Right atrium auricular region (tissue), 2 donors: Measurements from ENCODE around the gene ENO3. TPM values are rescaled to one million over a fixed set of nuclear protein-coding genes. Genes with fewer than 3 reads are reported as not detected.

Source experiments
- DNase-seq: peaks from one replicate; pipeline ENCODE4 v3.0.0-alpha.2; 2019; ENCODE audit warnings: low spot score
- H3K27ac ChIP-seq, 2 donors: fragments of 200-600 bp; sonication (generic); 1 replicate in 1 of 2; 2 replicates in 1 of 2; pipeline ENCODE4 v1.5.1; 2016 to 2019
- H3K27me3 ChIP-seq, 2 donors: fragments of 200-600 bp; sonication (generic); one replicate each; pipeline versions ENCODE4 v1.5.1 to v1.6.0; 2017 to 2019
- H3K36me3 ChIP-seq: fragments of 200-600 bp; sonication (generic); one replicate; pipeline ENCODE4 v1.5.1; 2016
- H3K4me1 ChIP-seq, 2 donors: fragments of 200-600 bp; sonication (generic); one replicate each; pipeline versions ENCODE4 v1.5.1 to v1.6.0; 2017 to 2019
- H3K4me3 ChIP-seq, 2 donors: fragments of 200-600 bp; sonication (generic); 1 replicate in 1 of 2; 2 replicates in 1 of 2; pipeline ENCODE4 v1.5.1; 2017 to 2019; ENCODE audit warnings: mild to moderate bottlenecking in 1 of 2, moderate library complexity in 1 of 2
- H3K9me3 ChIP-seq, 2 donors: fragments of 200-600 bp; sonication (generic); one replicate each; pipeline ENCODE4 v1.5.1; 2019
- total RNA-seq, 2 donors: library from RNA; depleted of rRNA; stranded (reverse); fragments of >200 nt; gene quantifications; one replicate each; pipeline ENCODE4 v1.1.0, GENCODE V29; 2016
- TF ChIP-seq, protein P1 (sequence below), 2 donors: fragments of 200-600 bp; sonication (generic); IDR thresholded peaks; one replicate each; pipeline ENCODE4 v1.5.1; 2019; ENCODE audit warnings: antibody characterized with exemption in 2 of 2

Gene ENO3
- total RNA-seq, 2 donors from 2014 or later, result 235 to 563 TPM

DNA sequence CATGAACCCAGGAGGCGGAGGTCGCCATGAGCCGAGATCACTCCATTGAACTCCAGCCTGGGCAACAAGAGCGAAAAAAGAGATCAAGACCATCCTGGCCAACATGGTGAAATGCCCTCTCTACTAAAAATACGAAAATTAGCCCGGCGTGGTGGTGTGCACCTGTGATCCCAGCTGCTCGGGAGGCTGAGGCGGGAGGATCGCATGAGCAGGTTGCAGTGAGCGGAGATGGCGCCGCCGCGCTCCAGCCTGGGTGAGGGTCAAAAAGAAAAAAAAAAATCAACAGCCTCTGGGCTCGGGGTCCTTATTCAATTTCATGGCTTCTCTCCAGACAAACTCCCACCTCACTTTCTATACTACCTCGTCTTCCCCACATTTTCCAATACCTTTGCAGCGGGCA is 22.0 kb upstream of the ENO3 start:
- DNase-seq, result no peak
- H3K27ac ChIP-seq, result no peak overlapping the region
- peaks cover 0 to 3% of the 10 kb centered on the region in 2 donors for H3K4me1 ChIP-seq
- H3K36me3 ChIP-seq, result no peaks in the 10 kb centered on the region
- no peaks in the 10 kb centered on the region for H3K27me3 ChIP-seq
- no peaks in the 10 kb centered on the region for H3K9me3 ChIP-seq
- no peak overlapping the region for H3K4me3 ChIP-seq
- TF ChIP-seq, protein P1, sequence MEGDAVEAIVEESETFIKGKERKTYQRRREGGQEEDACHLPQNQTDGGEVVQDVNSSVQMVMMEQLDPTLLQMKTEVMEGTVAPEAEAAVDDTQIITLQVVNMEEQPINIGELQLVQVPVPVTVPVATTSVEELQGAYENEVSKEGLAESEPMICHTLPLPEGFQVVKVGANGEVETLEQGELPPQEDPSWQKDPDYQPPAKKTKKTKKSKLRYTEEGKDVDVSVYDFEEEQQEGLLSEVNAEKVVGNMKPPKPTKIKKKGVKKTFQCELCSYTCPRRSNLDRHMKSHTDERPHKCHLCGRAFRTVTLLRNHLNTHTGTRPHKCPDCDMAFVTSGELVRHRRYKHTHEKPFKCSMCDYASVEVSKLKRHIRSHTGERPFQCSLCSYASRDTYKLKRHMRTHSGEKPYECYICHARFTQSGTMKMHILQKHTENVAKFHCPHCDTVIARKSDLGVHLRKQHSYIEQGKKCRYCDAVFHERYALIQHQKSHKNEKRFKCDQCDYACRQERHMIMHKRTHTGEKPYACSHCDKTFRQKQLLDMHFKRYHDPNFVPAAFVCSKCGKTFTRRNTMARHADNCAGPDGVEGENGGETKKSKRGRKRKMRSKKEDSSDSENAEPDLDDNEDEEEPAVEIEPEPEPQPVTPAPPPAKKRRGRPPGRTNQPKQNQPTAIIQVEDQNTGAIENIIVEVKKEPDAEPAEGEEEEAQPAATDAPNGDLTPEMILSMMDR (IDR thresholded peaks at IDR 0.05), result no peak

DNA sequence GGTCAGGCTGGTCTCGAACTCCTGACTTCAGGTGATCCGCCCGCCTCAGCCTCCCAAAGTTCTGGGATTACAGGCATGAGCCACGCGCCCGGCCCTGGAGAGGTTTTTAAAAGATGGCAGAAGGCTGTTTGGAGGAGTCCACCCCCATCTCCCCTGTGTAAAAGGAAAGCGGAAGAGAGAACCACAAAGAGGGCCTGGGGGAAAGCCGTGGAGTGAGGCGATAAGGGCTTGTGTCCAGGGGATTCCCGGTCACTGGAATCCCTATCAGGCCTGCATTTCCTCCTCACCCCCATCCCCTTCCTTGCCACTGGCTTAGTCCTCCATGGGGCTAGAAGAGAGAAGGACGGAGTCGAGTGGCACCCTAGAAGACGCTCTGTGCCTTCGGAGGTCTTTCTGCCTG is 19.0 kb upstream of the ENO3 start, which contains the start of gene GP1BA:
TSS of gene GP1BA (plus strand) at position 315 of the 400 bp plus-strand sequence. CDS start 328 bp downstream, outside the sequence.
- H3K36me3 ChIP-seq, result peaks cover 4% of the 10 kb centered on the region
- H3K27ac ChIP-seq, result no peak within 1 kb of the TSS
- H3K27me3 ChIP-seq, result no peaks in the 10 kb centered on the region
- no peaks in the 10 kb centered on the region for H3K9me3 ChIP-seq
- TF ChIP-seq, protein P1 (IDR thresholded peaks at IDR 0.05), result no peak
- no peak for DNase-seq
- H3K4me3 ChIP-seq, result no peak within 1 kb of the TSS
- peaks cover 0 to 11% of the 10 kb centered on the region in 2 donors for H3K4me1 ChIP-seq

DNA sequence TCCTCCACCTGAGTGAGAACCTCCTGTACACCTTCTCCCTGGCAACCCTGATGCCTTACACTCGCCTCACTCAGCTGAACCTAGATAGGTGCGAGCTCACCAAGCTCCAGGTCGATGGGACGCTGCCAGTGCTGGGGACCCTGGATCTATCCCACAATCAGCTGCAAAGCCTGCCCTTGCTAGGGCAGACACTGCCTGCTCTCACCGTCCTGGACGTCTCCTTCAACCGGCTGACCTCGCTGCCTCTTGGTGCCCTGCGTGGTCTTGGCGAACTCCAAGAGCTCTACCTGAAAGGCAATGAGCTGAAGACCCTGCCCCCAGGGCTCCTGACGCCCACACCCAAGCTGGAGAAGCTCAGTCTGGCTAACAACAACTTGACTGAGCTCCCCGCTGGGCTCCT is 18.2 kb upstream of the ENO3 start:
- peaks cover 0 to 13% of the 10 kb centered on the region in 2 donors for H3K4me1 ChIP-seq
- H3K36me3 ChIP-seq, result peaks cover 12% of the 10 kb centered on the region
- no peak for DNase-seq
- TF ChIP-seq, protein P1 (IDR thresholded peaks at IDR 0.05), result no peak
- H3K4me3 ChIP-seq, result no peak overlapping the region
- no peak overlapping the region for H3K27ac ChIP-seq
- H3K9me3 ChIP-seq, result no peaks in the 10 kb centered on the region
- H3K27me3 ChIP-seq, result no peaks in the 10 kb centered on the region

DNA sequence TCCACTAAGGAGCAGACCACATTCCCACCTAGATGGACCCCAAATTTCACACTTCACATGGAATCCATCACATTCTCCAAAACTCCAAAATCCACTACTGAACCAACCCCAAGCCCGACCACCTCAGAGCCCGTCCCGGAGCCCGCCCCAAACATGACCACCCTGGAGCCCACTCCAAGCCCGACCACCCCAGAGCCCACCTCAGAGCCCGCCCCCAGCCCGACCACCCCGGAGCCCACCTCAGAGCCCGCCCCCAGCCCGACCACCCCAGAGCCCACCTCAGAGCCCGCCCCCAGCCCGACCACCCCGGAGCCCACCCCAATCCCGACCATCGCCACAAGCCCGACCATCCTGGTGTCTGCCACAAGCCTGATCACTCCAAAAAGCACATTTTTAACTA is 17.3 kb upstream of the ENO3 start:
- peak overlapping the region in 1 of 2 donors; percentile 51 for H3K27ac ChIP-seq
- TF ChIP-seq, protein P1 (IDR thresholded peaks at IDR 0.05), result no peak
- peaks cover 20% of the 10 kb centered on the region for H3K36me3 ChIP-seq
- peaks cover 0 to 22% of the 10 kb centered on the region in 2 donors for H3K4me1 ChIP-seq
- H3K27me3 ChIP-seq, result no peaks in the 10 kb centered on the region
- no peaks in the 10 kb centered on the region for H3K9me3 ChIP-seq
- DNase-seq, result no peak
- H3K4me3 ChIP-seq, result no peak overlapping the region

- H3K36me3 ChIP-seq, result peaks cover 20% of the 10 kb centered on the region
- H3K27me3 ChIP-seq, result no peaks in the 10 kb centered on the region
- no peak overlapping the region for H3K4me3 ChIP-seq
- peak overlapping the region in 1 of 2 donors; percentile 51 for H3K27ac ChIP-seq
- no peak for DNase-seq
- TF ChIP-seq, protein P1 (IDR thresholded peaks at IDR 0.05), result peak in 1 of 2 donors; percentile 37
- no peaks in the 10 kb centered on the region for H3K9me3 ChIP-seq
- H3K4me1 ChIP-seq, result peaks cover 2 to 30% of the 10 kb centered on the region in 2 donors
These were observed 16.5 kb upstream of the ENO3 start for GRCh38 chr17:4934173-4934979.
